WTC11 (cell line): Measurements from ENCODE around the gene RPS21. TPM values are rescaled to one million over a fixed set of nuclear protein-coding genes. Genes with fewer than 3 reads are reported as not detected.

Source experiments
- ATAC-seq: fragments of 200-7000 bp; cut with Tn5 transposase; 2 replicates; pipeline ENCODE4 v1.10.0; 2021; ENCODE audit warnings: mild to moderate bottlenecking, moderate library complexity
- CTCF ChIA-PET: fragments of 300-600 bp; sonication (Branson Sonifier 250); formaldehyde crosslinking; loops from one replicate; lab custom pipeline; 2021; ENCODE audit warnings: antibody characterized with exemption; lab: Charles Lee
- POLR2A ChIA-PET: fragments of 350-600 bp; sonication (Branson Sonifier 250); formaldehyde crosslinking; loops from one replicate; lab custom pipeline; 2021; ENCODE audit warnings: antibody characterized with exemption; lab: Charles Lee
- DNase-seq: peaks from one replicate; pipeline ENCODE4 v3.0.0; 2021; ENCODE audit warnings: low spot score
- H3K27ac Mint-ChIP-seq: 2 replicates; pipeline ENCODE4 v1.8.0; 2021; ENCODE audit warnings: mixed read lengths
- H3K27me3 Mint-ChIP-seq: 2 replicates; pipeline ENCODE4 v1.8.0; 2021; ENCODE audit warnings: low read depth, mild to moderate bottlenecking, moderate library complexity, mixed read lengths
- H3K36me3 Mint-ChIP-seq: 2 replicates; pipeline ENCODE4 v1.8.0; 2021; ENCODE audit warnings: mixed read lengths
- H3K4me1 Mint-ChIP-seq: 2 replicates; pipeline ENCODE4 v1.8.0; 2022; ENCODE audit warnings: mixed read lengths
- H3K4me3 Mint-ChIP-seq: 2 replicates; pipeline ENCODE4 v1.8.0; 2021; ENCODE audit warnings: mild to moderate bottlenecking, moderate library complexity, mixed read lengths
- H3K9me3 Mint-ChIP-seq: 2 replicates; pipeline ENCODE4 v1.8.0; 2021; ENCODE audit warnings: mixed read lengths
- AR ChIP-seq: fragments of 250-450 bp; sonication (Bioruptor Pico); IDR thresholded peaks from 2 replicates; pipeline ENCODE4 v1.9.0; 2021; ENCODE audit warnings: mild to moderate bottlenecking
- ARID4B ChIP-seq: sonication (generic); formaldehyde crosslinking; IDR thresholded peaks from 2 replicates; pipeline ENCODE4 v1.8.0; 2023; ENCODE audit warnings: missing genetic modification reagents, mild to moderate bottlenecking, borderline replicate concordance
- ATF3 ChIP-seq: sonication (generic); formaldehyde crosslinking; conservative IDR thresholded peaks from 2 replicates; pipeline ENCODE4 v1.8.1; 2022; ENCODE audit warnings: mild to moderate bottlenecking, missing genetic modification reagents
- CDX4 ChIP-seq: fragments of 250-450 bp; sonication (Bioruptor Pico); IDR thresholded peaks from 2 replicates; pipeline ENCODE4 v1.9.0; 2021; ENCODE audit warnings: moderate library complexity, mild to moderate bottlenecking, inconsistent platforms, borderline replicate concordance
- CREM ChIP-seq: sonication (generic); formaldehyde crosslinking; IDR thresholded peaks from 2 replicates; pipeline ENCODE4 v1.8.1; 2022; ENCODE audit warnings: mild to moderate bottlenecking, missing genetic modification reagents, moderate library complexity
- E2F1 ChIP-seq: sonication (generic); formaldehyde crosslinking; IDR thresholded peaks from 2 replicates; pipeline ENCODE4 v1.8.0; 2022; ENCODE audit warnings: mild to moderate bottlenecking, missing genetic modification reagents
- E2F4 ChIP-seq: sonication (generic); formaldehyde crosslinking; IDR thresholded peaks from 2 replicates; pipeline ENCODE4 v1.8.1; 2022; ENCODE audit warnings: low read depth, mild to moderate bottlenecking, moderate library complexity, missing genetic modification reagents, borderline replicate concordance
- EMX1 ChIP-seq: fragments of 250-450 bp; sonication (Bioruptor Pico); IDR thresholded peaks from 2 replicates; pipeline ENCODE4 v1.8.0; 2021; ENCODE audit warnings: mild to moderate bottlenecking
- ETV6 ChIP-seq: sonication (generic); formaldehyde crosslinking; IDR thresholded peaks from 2 replicates; pipeline ENCODE4 v1.8.1; 2022; ENCODE audit warnings: mild to moderate bottlenecking, missing genetic modification reagents
- FOXK1 ChIP-seq: sonication (generic); formaldehyde crosslinking; IDR thresholded peaks from 2 replicates; pipeline ENCODE4 v1.8.0; 2022; ENCODE audit warnings: mild to moderate bottlenecking, moderate library complexity, missing genetic modification reagents
- FOXP4 ChIP-seq: sonication (generic); formaldehyde crosslinking; IDR thresholded peaks from 2 replicates; pipeline ENCODE4 v1.8.0; 2022; ENCODE audit warnings: mild to moderate bottlenecking, missing genetic modification reagents
- PREB ChIP-seq: sonication (generic); formaldehyde crosslinking; IDR thresholded peaks from 2 replicates; pipeline ENCODE4 v1.8.1; 2022; ENCODE audit warnings: mild to moderate bottlenecking, missing genetic modification reagents, moderate library complexity, borderline replicate concordance
- ZBTB43 ChIP-seq: sonication (generic); formaldehyde crosslinking; IDR thresholded peaks from 2 replicates; pipeline ENCODE4 v1.8.1; 2023; ENCODE audit warnings: mild to moderate bottlenecking, missing genetic modification reagents
- ZNF219 ChIP-seq: sonication (generic); formaldehyde crosslinking; IDR thresholded peaks from 2 replicates; pipeline ENCODE4 v1.8.0; 2023; ENCODE audit warnings: missing genetic modification reagents, mild to moderate bottlenecking, borderline replicate concordance
- ZNF423 ChIP-seq: fragments of 250-450 bp; sonication (Bioruptor Pico); IDR thresholded peaks from 2 replicates; pipeline ENCODE4 v2.1.2; 2022; ENCODE audit warnings: mild to moderate bottlenecking, moderate library complexity
- ZSCAN18 ChIP-seq: fragments of 250-450 bp; sonication (Bioruptor Pico); IDR thresholded peaks from 2 replicates; pipeline ENCODE4 v2.1.2; 2022; ENCODE audit warnings: mild to moderate bottlenecking, moderate library complexity
- total RNA-seq: library from RNA; stranded (reverse); gene quantifications from 3 replicates; pipeline ENCODE4 v1.2.3, GENCODE V29; 2021

The RPS21 gene
- total RNA-seq, 1 experiment from 2014 or later = 2,016 TPM

- Mint-ChIP-seq H3K9me3 (no peaks in the 10 kb centered on the region), H3K4me3 (no peak overlapping the region), H3K27ac (peak overlapping the region; percentile 63; the same call in 1 of the 2 replicates), H3K4me1 (peaks cover 15% of the 10 kb centered on the region), H3K36me3 (no peaks in the 10 kb centered on the region), H3K27me3 (no peaks in the 10 kb centered on the region)
- TF ChIP-seq AR = no peak
- TF ChIP-seq ATF3 = no peak
- TF ChIP-seq ZBTB43 = no peak
- no peak for TF ChIP-seq FOXP4 (CRISPR knock-in tag)
- TF ChIP-seq ZSCAN18 (CRISPR knock-in tag) = no peak
- TF ChIP-seq CDX4 = no peak
- DNase-seq (no peak), ATAC-seq (no peak)
- ChIA-PET CTCF (no interaction called here), POLR2A (no interaction called here)
Measured at GRCh38 chr20:62403331-62403730, 16.4 kb downstream of the RPS21 start.

GRCh38 chr20:62404112-62404665 lies 17.3 kb downstream of the RPS21 start:
- CTCF ChIA-PET = no interaction called here
- DNase-seq = no peak
- no peaks in the 10 kb centered on the region for H3K27me3 Mint-ChIP-seq
- POLR2A ChIA-PET = no interaction called here
- no peak for ATAC-seq
- no peaks in the 10 kb centered on the region for H3K36me3 Mint-ChIP-seq
- no peaks in the 10 kb centered on the region for H3K9me3 Mint-ChIP-seq
- H3K4me1 Mint-ChIP-seq = peaks cover 15% of the 10 kb centered on the region
- H3K27ac Mint-ChIP-seq = 0 out of 2 replicates have a peak overlapping the region, but pooled peaks have one; percentile 33
- H3K4me3 Mint-ChIP-seq = no peak overlapping the region
- TF ChIP-seq EMX1 (CRISPR knock-in tag) (no peak), FOXK1 (no peak), ATF3 (no peak), ARID4B (CRISPR knock-in tag) (no peak), E2F4 (no peak), ZNF219 (CRISPR knock-in tag) (no peak), ETV6 (CRISPR knock-in tag) (no peak), ZNF423 (CRISPR knock-in tag) (no peak), CREM (CRISPR knock-in tag) (no peak), E2F1 (no peak), PREB (CRISPR knock-in tag) (no peak)
